ENCODE measurements around the gene ABHD8. TPM values are rescaled to one million over a fixed set of nuclear protein-coding genes. Genes with fewer than 3 reads are reported as not detected.
"Not testable (repeated sequence)": the region's sequence is repeated elsewhere in the genome, so short reads cannot be mapped to it uniquely, and the experiment has no call there.

The ABHD8 gene
- total RNA-seq, 1 donor from 2014 or later = 12.9 TPM

DNA sequence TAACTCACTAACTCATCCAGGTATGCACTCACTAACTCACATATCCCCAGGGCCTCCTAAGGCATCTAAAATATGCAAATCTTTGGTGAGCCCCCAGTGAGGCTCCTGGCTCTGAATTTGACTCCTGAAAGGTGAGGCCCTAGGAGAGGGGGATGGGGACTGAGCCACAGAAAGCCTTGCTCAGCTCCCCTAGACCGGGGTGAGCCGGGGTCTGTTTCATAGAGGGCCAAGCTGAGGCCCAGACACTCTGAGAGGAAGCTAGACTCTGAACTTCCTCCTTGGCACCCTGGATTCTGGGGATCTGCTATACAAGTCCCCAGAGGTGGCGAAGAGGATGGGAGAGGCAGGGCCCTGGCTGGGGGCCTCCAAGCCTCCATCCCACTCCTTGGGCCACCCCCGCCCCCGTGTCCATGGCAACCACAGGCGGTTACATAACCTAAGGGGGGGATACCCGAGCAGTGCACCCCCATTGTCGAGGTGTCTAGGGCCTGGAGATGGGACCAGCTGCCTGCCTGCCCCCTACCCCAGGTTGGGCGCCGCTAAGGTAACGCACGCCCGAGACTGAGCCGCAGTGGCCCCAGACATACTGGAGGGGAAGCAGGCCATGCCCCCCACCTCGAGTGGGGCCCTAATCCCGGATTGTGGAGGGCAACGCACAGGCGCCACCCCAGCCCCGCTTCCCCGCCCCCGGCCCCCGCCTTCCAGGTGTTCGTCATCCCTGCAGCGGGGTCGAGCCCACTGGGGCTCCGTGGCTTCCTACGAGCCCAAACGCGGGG is 646 bp downstream of the ABHD8 start:
- no peak for DNase-seq (ENCODE audit: low spot score)

DNA sequence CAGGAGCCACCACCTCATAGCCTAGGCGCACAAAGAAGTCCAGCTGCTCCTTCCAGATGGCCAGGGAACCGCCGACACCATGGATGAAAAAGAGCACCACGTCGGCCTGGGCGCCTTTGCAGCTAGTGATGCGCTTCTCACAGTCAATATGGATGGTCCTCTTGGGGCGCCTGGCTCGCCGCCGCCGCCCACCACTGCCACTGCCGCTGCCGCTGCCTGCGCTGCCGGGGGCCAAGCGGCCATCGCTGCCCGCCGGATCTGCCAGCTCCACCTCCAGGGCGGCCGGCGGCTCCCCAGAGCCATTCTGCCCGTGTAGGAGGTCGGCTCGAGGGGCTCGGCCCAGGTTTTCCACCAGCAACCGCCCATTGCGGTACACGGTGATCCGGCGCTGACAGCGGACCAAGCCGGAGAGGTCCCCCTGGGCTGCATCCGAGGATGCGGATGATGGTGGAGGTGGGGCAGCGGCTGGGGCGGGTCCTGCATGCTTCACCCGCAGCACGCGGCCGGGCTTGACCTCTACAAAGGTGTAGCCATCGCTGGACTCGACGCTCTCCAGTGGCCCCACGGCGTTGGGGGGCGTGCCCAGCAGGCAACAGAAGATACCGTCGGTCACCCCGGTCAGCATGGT is 2.1 kb downstream of the ABHD8 start:
- peak; percentile 82 for DNase-seq (ENCODE audit: low spot score)

DNA sequence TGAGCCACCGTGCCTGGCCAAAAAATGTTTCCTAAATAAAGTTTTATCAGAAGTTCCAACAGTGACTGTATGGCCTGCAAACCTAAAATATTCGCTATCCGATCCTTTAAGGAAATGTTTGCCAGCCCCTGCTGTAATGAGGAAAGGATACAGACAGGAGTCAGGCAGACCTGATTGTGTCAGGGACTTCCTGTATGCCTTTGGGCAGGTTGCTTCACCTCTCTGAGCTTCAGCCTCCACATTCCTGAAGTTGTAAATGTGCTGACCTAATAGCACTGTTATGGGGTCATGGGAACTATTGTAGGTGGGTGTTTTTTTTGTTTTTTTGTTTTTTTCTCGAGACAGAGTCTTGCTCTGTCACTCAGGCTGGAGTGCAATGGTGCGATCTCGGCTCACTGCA is 6.2 kb downstream of the ABHD8 start:
- no peak for DNase-seq (ENCODE audit: low spot score)

DNA sequence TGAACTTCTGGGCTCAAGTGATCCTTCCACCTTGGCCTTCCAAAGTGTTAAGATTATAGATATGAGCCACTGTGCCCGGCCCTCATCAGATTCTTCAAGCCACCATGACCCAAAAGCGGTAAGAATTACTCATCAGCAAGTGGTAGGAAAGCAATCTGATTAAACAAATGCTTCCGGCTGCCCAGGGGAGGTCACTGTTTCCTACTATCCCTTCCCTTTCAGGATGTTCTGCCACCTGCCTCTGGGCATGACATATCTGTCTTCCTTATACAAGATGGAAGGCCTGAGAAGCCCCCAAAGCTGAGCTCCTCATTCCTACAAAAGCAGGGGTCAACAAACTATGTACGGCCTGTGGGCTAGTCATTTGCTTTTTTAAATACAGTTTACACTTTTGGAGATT is 7.0 kb downstream of the ABHD8 start:
- DNase-seq (ENCODE audit: low spot score) = no peak

DNA sequence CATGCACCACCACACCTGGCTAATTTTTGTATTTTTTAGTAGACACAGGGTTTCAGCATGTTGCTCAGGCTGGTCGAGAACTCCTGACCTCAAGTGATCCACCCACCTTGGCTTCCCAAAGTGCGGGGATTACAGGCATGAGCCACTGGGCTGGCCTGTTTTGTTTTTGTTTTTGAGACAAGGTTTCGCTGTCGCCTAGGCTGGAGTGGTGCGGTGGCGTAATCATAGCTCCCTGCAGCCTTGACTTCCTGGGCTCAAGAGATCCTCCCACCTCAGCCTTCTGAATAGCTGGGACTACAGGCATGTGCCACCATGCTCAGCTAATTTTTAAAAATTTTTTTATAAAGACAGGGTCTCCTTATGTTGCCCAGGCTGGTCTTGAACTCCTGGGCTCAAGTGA is 7.7 kb downstream of the ABHD8 start:
- DNase-seq (ENCODE audit: low spot score) = not testable (repeated sequence)

DNA sequence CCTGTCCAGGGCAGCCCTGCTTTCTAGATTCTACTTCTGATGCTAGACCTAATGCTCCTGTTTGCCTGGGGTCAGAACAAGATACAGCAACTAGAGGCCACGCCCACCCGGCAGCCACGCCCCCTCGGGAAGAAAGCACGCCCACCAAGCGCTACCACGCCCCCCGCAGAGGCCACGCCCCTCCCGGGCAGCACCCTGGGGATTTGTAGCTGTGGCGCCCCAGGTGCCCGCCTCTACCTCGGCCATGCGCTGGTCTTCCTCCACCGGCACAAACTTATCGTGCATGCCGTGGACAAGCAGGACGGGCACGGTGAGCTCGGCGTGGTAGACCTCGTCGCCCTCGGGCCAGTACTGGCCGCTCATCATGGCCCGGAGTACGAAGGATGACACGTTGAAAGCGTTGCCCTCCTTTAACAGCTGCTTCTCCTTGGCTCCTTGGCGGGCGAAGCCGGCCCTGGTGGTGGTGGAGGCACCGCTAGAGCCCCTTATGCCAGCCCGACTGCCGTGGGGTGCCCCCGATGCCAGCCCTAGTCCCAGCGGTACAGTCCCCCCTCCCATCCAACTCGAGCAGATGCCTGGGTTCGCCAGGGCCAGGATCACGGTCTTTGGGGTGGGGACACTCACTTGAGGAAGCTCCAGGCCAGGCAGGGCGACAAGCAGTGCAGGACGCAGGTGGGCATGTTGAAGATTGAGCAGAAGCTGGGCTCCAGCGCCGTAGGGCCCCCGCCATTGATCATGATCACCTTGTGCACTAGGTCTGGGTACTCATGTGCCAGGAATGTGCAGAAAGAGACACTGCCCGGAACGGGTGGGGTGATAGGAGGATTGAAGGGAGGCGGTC is 9.0 kb downstream of the ABHD8 start:
- DNase-seq (ENCODE audit: low spot score) = no peak

DNA sequence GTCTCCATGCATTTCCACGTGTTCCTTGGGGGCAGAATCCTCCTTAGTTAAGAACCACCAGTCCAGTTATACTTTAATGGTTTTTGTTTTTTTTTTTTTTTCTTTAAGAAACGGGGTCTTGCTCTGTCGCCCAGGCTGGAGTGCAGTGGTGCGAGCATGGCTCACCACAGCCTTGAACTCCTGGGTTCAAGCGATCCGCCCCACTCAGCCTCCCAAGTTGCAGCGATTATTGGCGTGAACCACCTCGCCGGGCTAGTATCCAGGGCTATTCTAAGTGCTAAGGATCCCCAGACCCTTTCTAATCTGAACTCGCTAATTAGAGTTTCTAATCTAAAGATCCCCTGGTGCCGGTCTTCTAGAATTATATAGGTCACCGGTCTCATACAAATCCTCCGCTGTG is 9.6 kb downstream of the ABHD8 start:
- no peak for DNase-seq (ENCODE audit: low spot score)

DNA sequence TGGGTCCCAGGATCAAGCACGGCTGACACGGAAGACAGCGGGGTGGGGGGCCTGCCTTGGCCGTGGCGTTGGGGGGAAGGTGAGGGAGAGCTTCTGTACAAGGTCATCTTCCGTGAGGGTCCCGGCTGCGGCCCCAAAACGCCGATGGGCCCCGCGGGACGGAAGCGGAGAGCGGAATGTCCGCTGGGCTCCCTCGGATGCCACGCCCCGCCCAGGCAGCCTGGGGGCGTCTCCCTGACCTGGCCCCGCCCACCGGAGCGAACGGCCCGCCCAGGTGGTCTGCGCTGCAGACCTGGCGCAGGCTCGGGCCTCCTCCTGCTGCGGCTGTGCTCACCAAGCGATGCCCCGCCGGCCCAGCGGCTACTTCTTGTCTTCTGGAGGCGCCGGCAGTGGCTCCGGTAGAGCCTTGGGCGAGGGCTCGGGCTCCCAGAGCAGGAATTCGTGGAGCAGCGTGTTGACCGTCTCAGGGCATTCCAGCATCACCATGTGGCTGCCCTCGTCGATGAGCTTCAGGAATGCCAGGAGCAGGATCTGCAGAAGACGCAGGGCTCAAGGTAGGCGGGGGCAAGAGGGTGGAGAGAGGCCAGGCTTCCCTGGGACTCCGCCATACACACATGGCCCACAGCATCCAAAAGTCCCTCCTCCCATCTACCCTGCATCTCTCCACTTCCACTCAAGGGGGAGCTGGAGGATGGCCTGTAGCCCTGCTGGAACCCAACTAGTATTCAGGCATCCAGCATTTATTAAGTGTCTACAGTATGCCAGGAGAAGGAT is 10.7 kb downstream of the ABHD8 start:
- DNase-seq (ENCODE audit: low spot score) = no peak

DNA sequence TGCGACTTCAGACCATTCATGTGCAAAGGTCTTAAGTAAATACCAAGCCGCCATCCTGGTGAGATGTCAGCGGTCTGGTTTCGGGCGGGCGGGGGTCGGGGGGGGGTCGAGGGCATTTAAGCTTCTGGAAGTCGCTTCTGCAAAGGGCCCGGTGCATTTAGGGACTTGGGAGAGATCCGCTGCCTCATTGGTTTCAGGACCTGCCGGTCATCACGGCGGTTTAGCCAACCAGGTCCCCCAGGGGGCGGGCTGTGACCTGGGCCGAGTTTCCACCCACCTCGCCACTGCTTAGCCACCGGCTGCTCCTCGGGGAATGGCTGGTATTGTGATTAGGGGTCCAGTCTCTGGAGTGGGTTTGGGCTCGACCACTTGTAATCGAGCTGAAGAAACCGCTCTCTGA is 13.7 kb downstream of the ABHD8 start:
- DNase-seq (ENCODE audit: low spot score) = no peak

DNA sequence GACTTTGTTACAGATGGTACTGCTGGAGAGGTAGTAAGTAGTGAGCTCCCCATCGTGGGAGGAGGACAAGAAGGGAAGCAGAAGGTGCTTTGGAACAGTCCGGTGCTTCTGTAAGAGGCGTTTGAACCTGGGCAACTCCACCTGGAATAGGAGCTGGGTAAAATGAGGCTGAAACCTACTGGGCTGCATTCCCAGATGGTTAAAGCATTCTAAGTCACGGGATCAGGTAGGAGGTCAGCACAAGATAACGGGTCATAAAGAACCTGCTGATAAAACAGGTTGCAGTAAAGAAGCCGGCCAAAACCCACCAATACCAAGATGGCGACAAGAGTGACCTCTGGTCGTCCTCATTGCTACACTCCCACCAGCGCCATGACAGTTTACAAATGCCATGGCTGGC is 16.5 kb downstream of the ABHD8 start:
- DNase-seq (ENCODE audit: low spot score) = no peak

DNA sequence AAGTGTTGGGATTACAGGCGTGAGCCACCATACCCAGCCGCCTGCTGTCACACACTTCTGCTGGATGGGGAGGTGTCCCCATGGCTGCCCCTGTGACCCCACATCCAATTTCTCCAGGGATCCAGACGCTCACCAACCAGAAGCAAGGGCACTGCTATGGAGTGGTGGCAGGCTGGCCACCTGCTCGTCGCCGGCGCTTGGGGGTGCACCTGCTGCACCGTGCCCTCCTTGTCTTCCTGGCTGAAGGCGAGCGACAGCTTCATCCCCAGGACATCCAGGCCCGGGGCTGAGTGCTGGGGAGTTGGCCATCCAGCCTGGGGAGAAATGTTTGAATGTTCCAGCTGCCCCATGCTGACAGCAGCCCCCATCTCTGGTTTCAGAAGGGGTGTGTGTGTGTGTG is 17.0 kb downstream of the ABHD8 start:
- DNase-seq (ENCODE audit: low spot score) = no peak

DNA sequence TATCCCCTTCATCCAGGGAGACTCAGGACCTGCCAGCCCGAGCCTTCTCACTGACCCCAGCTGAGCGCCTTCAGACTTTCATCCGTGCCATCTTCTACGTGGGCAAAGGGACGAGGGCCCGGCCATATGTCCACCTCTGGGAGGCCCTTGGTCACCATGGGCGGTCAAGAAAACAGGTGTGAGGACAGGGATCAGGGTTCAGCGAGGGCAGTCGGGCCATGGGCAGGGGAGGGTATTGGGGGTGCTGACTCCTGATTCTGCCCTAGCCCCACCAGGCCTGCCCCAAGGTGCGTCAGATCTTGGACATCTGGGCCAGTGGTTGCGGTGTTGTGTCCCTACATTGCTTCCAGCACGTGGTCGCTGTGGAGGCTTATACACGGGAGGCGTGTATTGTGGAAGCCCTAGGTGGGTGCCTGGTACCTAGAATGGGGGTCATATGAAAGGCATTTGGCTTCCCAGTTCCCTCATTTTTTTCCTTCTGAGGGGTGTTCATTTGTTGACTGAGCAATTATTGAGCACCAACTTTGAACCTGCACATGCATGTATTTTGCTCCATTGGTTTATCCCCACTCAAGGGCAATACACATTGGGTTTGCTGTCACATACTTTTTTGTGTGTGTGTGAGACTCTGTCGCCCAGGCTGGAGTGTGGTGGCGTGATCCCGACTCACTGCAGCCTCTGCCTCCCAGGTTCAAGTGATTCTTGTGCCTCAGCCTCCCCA is 17.6 kb downstream of the ABHD8 start:
- no peak for DNase-seq (ENCODE audit: low spot score)

DNA sequence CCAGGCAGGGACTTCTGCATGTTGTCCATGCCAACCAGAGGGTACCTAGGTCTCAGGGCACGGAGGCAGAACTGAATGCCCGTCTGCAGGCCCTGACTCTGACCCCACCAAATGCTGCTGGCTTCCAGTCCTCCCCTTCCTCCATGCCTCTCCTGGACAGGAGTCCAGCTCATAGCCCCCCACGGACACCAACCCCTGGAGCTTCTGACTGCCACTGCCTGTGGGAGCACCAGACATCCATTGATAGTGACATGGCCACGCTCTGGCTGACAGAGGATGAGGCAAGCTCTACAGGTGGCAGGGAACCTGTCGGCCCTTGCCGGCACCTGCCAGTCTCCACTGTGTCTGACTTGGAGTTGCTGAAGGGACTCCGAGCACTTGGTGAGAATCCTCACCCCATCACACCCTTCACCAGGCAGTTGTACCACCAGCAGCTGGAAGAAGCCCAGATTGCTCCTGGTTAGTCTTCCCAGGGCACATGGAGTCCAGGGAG is 19.7 kb downstream of the ABHD8 start:
- no peak for DNase-seq (ENCODE audit: low spot score)

DNA sequence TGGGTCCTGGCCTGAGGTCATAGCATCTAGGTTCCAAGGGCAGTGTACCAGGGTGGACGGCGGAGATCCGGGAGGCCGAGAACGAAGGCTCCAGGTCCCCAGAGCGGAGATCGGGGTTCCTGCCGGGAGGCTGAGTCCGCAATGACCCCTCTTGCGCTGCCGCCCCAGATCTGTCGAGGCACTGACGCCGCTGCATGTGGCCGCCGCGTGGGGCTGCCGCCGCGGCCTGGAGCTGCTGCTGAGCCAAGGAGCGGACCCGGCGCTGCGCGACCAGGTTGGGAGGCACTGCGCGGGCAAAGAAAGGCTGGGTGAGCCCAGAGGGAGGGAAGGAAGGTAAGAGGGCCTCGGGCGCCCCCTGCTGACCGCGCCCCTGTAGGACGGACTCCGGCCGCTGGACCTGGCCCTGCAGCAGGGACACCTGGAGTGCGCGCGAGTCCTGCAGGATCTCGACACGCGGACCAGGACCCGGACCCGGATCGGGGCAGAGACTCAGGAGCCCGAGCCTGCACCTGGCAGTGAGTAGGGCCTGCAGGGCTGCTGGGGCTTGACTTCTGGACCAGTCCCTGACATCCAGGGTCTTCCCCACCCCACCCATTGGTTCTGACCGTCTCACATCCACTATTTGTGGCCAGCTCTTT is 20.6 kb downstream of the ABHD8 start:
- DNase-seq (ENCODE audit: low spot score) = peak; percentile 94

DNA sequence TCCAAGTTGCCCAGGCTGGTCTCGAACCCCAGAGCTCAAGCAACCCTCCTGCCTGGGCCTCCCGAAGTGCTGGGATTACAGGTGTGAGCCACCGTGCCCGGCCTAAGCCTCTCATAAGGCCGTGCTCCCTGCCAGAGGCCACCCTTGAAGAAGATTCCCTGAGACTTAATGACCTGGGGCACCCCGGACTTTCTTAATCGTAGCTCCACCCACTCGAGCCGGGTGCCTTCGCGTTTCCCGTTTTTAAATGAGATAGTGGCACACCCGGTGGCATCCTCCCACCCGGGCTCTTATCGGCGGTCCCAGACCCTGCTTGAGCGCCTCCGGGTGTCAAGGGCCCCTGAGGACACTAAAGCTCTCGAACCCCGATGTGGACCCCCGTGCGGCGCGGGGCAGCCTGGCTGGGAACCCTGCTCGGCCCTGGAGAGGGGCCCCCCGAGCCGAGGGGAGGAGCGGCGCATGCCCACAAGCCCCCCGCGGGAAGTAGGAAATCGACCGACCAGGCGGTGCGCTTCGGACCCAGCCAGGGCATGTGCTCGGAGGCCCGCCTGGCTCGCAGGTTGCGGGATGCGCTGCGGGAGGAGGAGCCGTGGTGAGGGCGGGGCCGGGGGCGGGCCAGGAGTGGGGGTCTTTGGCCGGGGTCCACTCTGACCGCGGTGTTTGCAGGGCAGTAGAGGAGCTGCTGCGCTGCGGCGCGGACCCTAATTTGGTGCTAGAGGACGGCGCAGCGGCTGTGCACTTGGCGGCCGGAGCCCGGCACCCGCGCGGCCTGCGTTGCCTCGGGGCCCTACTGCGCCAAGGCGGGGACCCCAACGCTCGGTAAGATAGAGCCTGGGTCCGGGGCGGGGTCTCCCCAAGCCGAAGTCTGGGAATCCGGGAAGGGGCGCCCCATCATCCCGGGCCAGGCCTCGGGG is 21.6 kb downstream of the ABHD8 start, which contains the start of gene ANKLE1:
TSS of gene ANKLE1 (plus strand) at position 511 of the 914 bp plus-strand sequence. CDS start at position 531, 20 bp downstream.
- no peak for DNase-seq (ENCODE audit: low spot score)

DNA sequence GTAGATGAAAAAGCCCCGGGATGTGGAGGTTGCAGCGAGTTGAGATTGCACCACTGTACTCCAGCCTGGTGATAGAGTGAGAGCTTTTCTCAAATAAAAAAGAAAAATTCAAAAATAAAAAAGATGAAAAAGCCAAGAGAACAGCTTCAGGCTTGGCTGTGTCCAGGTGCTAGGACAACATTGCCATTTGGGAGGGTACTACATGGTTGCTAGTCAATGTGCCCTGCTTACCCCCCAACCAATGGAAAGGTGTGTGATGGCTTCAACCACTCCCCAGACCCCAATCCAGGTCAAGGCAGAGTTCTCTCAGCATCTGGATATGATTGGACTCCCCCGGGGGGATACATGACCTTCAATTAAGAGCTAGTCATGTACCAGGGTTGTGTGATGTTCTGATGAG is 23.8 kb downstream of the ABHD8 start:
- DNase-seq (ENCODE audit: low spot score) = no peak

DNA sequence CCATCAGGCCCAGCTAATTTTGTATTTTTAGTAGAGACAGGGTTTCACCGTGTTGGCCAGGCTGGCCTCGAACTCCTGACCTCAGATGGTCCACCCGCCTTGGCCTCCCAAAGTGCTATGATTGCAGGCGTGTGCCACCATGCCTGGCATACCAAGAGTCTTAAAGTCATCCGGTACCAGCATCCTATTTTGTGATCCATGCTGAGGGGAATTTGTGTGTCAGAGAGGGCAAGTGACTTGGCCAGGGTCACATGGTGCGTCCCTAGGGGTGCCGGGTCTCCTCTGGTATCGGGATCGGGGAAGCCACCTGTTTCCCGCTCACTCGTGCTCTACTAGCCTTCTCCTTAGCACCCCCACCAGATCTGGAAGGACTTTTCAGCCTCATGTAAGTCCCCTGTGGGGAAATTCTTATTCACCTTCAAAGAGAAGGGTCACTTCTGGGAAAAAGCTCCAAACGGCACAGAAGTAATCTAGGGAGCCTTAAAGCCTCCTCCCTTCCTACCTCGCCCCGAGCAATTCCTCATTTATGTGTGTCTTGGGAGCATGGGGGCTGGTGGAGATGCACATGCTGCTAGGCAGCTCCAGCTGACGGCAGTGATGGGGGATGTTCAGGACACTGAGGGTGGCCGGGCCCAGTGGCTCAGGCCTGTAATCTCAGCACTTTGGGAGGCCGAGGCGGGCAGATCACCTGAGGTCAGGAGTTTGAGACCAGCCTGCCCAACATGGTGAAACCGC is 27.6 kb downstream of the ABHD8 start:
- no peak for DNase-seq (ENCODE audit: low spot score)

DNA sequence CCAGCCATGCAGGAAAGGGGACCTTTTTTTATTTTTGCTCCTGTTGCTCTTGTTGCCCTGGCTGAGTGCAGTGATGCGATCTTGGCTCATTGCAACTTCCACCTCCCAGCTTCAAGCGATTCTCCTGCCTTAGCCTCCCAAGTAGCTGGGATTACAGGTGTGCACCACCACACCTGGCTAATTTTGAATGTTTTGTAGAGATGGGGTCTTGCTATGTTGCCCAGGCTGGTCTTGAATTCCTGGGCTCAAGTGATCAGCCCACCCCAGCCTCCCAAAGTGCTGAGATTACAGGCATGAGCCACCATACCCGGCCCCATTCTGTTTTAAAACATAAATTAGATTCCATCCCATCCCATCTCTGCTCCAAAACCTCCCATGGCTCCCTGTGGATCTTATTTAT is 28.3 kb downstream of the ABHD8 start:
- DNase-seq (ENCODE audit: low spot score) = not testable (repeated sequence)

Measured in mesenteric fat pad (tissue), 1 donor.